Neural crest cell (in vitro differentiated cells): ENCODE measurements around the gene LMAN1L. TPM values are rescaled to one million over a fixed set of nuclear protein-coding genes. Genes with fewer than 3 reads are reported as not detected.

ENCODE experiments used
- DNase-seq: peaks from one replicate; pipeline ENCODE4 v3.0.0; 2021; ENCODE audit warnings: low read depth, mixed read lengths, low spot score
- H3K27ac Mint-ChIP-seq: one replicate; pipeline ENCODE4 v1.8.0; 2021; ENCODE audit warnings: mild to moderate bottlenecking, mixed read lengths; ENCODE audit not compliant: unreplicated experiment
- H3K27me3 Mint-ChIP-seq: 2 replicates; pipeline ENCODE4 v1.8.0; 2021; ENCODE audit warnings: low read depth, mild to moderate bottlenecking, mixed read lengths
- H3K36me3 Mint-ChIP-seq: 2 replicates; pipeline ENCODE4 v1.8.0; 2021; ENCODE audit warnings: low read depth, mild to moderate bottlenecking, mixed read lengths
- H3K4me1 Mint-ChIP-seq: 2 replicates; pipeline ENCODE4 v1.8.0; 2021; ENCODE audit warnings: mixed read lengths
- H3K4me3 Mint-ChIP-seq: one replicate; pipeline ENCODE4 v1.8.0; 2021; ENCODE audit warnings: mild to moderate bottlenecking, mixed read lengths
- H3K9me3 Mint-ChIP-seq: 2 replicates; pipeline ENCODE4 v1.8.0; 2021; ENCODE audit warnings: mixed read lengths
- CTCF ChIP-seq: fragments of 200-600 bp; sonication (generic); conservative IDR thresholded peaks from 2 replicates; pipeline ENCODE4 v1.5.0; 2021; ENCODE audit warnings: antibody characterized with exemption, mild to moderate bottlenecking
- long read RNA-seq: library from polyadenylated mRNA; unstranded; transcript quantifications from one replicate; pipeline ENCODE4 v2.0.0, GENCODE V29; 2020
- total RNA-seq: library from RNA; stranded (reverse); gene quantifications from 2 replicates; pipeline ENCODE4 v1.2.1, GENCODE V29; 2021

LMAN1L gene
- not detected in 2 replicates for total RNA-seq
- long read RNA-seq: 0 reads

GRCh38 chr15:74812533-74812932 lies at the start of gene LMAN1L:
Gene LMAN1L (plus strand): TSS chr15:74812835. CDS start chr15:74812855, 20 bp downstream.
- Mint-ChIP-seq H3K9me3 (no peaks in the 10 kb centered on the region), H3K27ac (peak within 1 kb of the TSS; percentile 37), H3K4me1 (peaks cover 4% of the 10 kb centered on the region), H3K27me3 (peaks cover 5% of the 10 kb centered on the region), H3K36me3 (no peaks in the 10 kb centered on the region), H3K4me3 (no peak within 1 kb of the TSS)
- no peak for DNase-seq
- TF ChIP-seq CTCF: no peak

- Mint-ChIP-seq H3K27me3 (peaks cover 7% of the 10 kb centered on the region), H3K36me3 (no peaks in the 10 kb centered on the region), H3K27ac (no peak overlapping the region), H3K9me3 (no peaks in the 10 kb centered on the region), H3K4me1 (peaks cover 13% of the 10 kb centered on the region), H3K4me3 (no peak overlapping the region)
- no peak for TF ChIP-seq CTCF
- DNase-seq: no peak
Measured at GRCh38 chr15:74763416-74763815, 49.2 kb upstream of the LMAN1L start.

- peaks cover 4% of the 10 kb centered on the region for H3K27me3 Mint-ChIP-seq
- H3K4me3 Mint-ChIP-seq: no peak overlapping the region
- no peaks in the 10 kb centered on the region for H3K9me3 Mint-ChIP-seq
- no peak for DNase-seq
- TF ChIP-seq CTCF: no peak
- H3K36me3 Mint-ChIP-seq: no peaks in the 10 kb centered on the region
- no peak overlapping the region for H3K27ac Mint-ChIP-seq
- peaks cover 20% of the 10 kb centered on the region for H3K4me1 Mint-ChIP-seq
Measured at GRCh38 chr15:74767167-74768098, 45.2 kb upstream of the LMAN1L start.

DNA sequence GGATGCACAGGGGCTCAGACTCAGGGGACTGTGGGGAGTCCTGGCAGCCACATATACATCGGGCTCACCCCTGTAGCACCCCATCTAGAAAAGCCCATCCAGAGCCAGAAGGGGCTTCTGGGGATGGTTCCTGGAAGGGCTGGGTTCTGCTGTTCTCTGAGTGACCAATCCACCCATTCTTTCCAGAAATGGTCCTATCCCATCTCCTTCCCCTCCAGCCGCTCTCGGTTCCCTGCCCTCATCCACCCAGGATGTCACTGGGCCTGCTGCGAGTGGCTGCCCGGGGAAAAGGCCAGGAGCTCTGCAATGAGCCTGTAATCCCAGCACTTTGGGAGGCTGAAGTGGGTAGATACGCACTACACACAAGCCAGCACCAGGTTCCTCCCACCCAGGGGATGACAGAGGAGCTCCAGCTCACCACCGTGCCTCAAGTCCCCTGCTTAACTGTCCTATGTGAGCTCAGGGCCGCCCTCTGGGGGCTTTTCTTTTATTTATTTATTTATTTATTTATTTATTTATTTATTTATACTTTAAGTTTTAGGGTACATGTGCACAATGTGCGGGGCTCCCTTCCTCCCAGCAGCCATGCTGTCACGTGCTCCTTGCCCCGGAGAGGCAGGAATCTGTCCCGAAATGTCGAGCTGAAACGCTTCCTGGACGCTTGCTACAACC lies 44.4 kb upstream of the LMAN1L start:
- Mint-ChIP-seq H3K27ac (no peak overlapping the region), H3K9me3 (no peaks in the 10 kb centered on the region)

More for the DNA sequence above, 44.4 kb upstream of the LMAN1L start:
- DNase-seq: no peak
- H3K4me3 Mint-ChIP-seq: no peak overlapping the region
- H3K27me3 Mint-ChIP-seq: peaks cover 4% of the 10 kb centered on the region
- H3K4me1 Mint-ChIP-seq: peaks cover 25% of the 10 kb centered on the region
- TF ChIP-seq CTCF: no peak
- no peaks in the 10 kb centered on the region for H3K36me3 Mint-ChIP-seq
